ENCODE data around the gene SNX4. TPM values are rescaled to one million over a fixed set of nuclear protein-coding genes. Genes with fewer than 3 reads are reported as not detected.
A peak's percentile ranks its signal among the peaks of the same experiment; 100 is the strongest.

SNX4 gene
- total RNA-seq, 6 experiments from 2014 or later: 27.4 to 38.4 (median 33.2) TPM

- no peak overlapping the region for H3K27ac ChIP-seq
- intact Hi-C loops (cut with DNase I): loop anchor here in 1 of 2 donors (10.0 kb wide), 1 partner anchor 420 kb away; no protein-coding TSS in a partner anchor
- no peaks in the 10 kb centered on the region for H3K27me3 ChIP-seq
- ATAC-seq (no peak), DNase-seq (no peak)
- no peak overlapping the region for H3K4me3 ChIP-seq
- TF ChIP-seq POLR2A (IDR thresholded peaks at IDR 0.05) (no peak), CTCF (IDR thresholded peaks at IDR 0.05) (no peak)
- H3K4me1 ChIP-seq: peaks cover 0 to 27% (median 12%) of the 10 kb centered on the region in 4 donors
- no peaks in the 10 kb centered on the region for H3K36me3 ChIP-seq
- no peaks in the 10 kb centered on the region for H3K9me3 ChIP-seq
- WGBS (ENCODE audit: insufficient coverage, low coverage, low lambda C conversion rate, missing lambda C conversion rate): 65% methylated on average over 6 of the region's 6 CpGs
Measured at GRCh38 chr3:125434582-125435011, 85.4 kb downstream of the SNX4 start.

GRCh38 chr3:125433611-125434041 is 86.4 kb downstream of the SNX4 start:
- intact Hi-C loops (cut with DNase I): loop anchor here in 1 of 2 donors (10.0 kb wide), 1 partner anchor 419 kb away; no protein-coding TSS in a partner anchor
- H3K27ac ChIP-seq: no peak overlapping the region
- TF ChIP-seq POLR2A (IDR thresholded peaks at IDR 0.05) (no peak), CTCF (IDR thresholded peaks at IDR 0.05) (no peak)
- H3K9me3 ChIP-seq: no peaks in the 10 kb centered on the region
- no peak for DNase-seq
- WGBS (ENCODE audit: insufficient coverage, low coverage, low lambda C conversion rate, missing lambda C conversion rate): 87% methylated on average over 3 of the region's 6 CpGs
- no peaks in the 10 kb centered on the region for H3K36me3 ChIP-seq
- no peak overlapping the region for H3K4me3 ChIP-seq
- H3K4me1 ChIP-seq: peaks cover 0 to 22% (median 9%) of the 10 kb centered on the region in 4 donors
- ATAC-seq: no peak
- H3K27me3 ChIP-seq: no peaks in the 10 kb centered on the region

GRCh38 chr3:125433091-125433534 is 86.9 kb downstream of the SNX4 start:
- intact Hi-C loops (cut with DNase I): loop anchor here in 1 of 2 donors (10.0 kb wide), 1 partner anchor 418 kb away; no protein-coding TSS in a partner anchor
- H3K4me3 ChIP-seq: no peak overlapping the region
- DNase-seq: no peak
- no peak overlapping the region for H3K27ac ChIP-seq
- no peak for ATAC-seq
- no peaks in the 10 kb centered on the region for H3K9me3 ChIP-seq
- WGBS (ENCODE audit: insufficient coverage, low coverage, low lambda C conversion rate, missing lambda C conversion rate): 85% methylated on average over 6 of the region's 6 CpGs
- peaks cover 0 to 16% (median 6%) of the 10 kb centered on the region in 4 donors for H3K4me1 ChIP-seq
- no peaks in the 10 kb centered on the region for H3K36me3 ChIP-seq
- no peak for TF ChIP-seq CTCF (IDR thresholded peaks at IDR 0.05)
- TF ChIP-seq POLR2A (IDR thresholded peaks at IDR 0.05): no peak
- no peaks in the 10 kb centered on the region for H3K27me3 ChIP-seq

GRCh38 chr3:125431912-125432790 is 87.9 kb downstream of the SNX4 start:
- no peaks in the 10 kb centered on the region for H3K27me3 ChIP-seq
- 81% methylated on average over 4 of the region's 5 CpGs for WGBS (ENCODE audit: insufficient coverage, low coverage, low lambda C conversion rate, missing lambda C conversion rate)
- no peak overlapping the region for H3K27ac ChIP-seq
- TF ChIP-seq CTCF (IDR thresholded peaks at IDR 0.05) (no peak), POLR2A (IDR thresholded peaks at IDR 0.05) (no peak)
- ATAC-seq (peak in 1 of 4 donors; percentile 69), DNase-seq (no peak)
- H3K36me3 ChIP-seq: no peaks in the 10 kb centered on the region
- intact Hi-C loops (cut with DNase I): loop anchor here in 1 of 2 donors (10.0 kb wide), 1 partner anchor 417 kb away; no protein-coding TSS in a partner anchor
- peaks cover 0 to 10% (median 3%) of the 10 kb centered on the region in 4 donors for H3K4me1 ChIP-seq
- no peaks in the 10 kb centered on the region for H3K9me3 ChIP-seq
- no peak overlapping the region for H3K4me3 ChIP-seq

Data from right lobe of liver (tissue), 6 donors.